ENCODE measurements around the gene LRWD1. TPM values are rescaled to one million over a fixed set of nuclear protein-coding genes. Genes with fewer than 3 reads are reported as not detected.

Gene LRWD1
- total RNA-seq (14.5 and 18.7 TPM in 2 replicates), polyA plus RNA-seq (7.4 and 12.1 TPM in 2 replicates), polyA minus RNA-seq (ENCODE audit: low replicate concordance) (12.9 and 18.0 TPM in 2 replicates)
- polyA plus RNA-seq (2012): 10.0 and 16.9 TPM in 2 replicates

DNA sequence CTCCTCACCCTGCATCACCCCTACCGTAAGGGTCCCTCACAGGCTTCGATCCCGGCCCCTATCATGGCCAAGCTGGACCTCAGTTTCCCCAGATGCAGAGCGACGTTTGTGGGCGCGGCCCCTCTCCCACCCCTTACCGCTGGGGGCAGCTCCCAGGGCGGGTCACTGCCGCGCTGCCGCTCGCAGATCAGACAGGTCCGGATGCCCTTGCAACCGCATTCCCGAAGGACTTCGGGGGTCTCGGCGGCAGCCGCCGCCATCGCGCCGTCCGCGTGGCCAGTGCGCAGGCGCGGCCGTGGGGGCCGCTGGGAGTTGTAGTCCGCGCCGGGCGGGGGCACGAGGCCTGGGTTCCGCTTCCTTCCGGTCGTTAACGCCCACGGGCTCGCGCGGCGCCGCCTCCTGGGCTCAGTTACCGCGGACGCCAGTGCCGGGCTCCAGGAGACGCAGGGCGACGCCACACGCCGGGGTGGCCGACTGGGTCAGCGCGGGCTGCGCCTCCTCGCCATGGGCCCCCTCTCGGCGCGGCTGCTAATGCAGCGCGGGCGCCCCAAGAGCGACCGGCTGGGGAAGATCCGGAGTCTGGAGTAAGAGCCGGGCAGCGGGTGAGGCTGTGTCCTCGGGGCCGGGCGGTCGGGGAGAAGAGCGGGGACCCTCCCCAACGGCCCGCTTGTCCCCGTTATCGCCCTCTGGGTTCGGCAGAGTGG is at the start of gene LRWD1, which contains the start of gene ALKBH4:
Gene LRWD1, plus strand, starts transcription at position 408 of the 704 bp plus-strand sequence. Its CDS starts 97 bp downstream, at position 505.
Gene ALKBH4, minus strand, starts transcription at position 287 of the 704 bp plus-strand sequence. Its CDS starts 27 bp downstream, at position 260.
- peak; percentile 84 to 87 for DNase-seq (ENCODE audit: low read depth in 2 of 2)
- peak within 1 kb of the TSS; percentile 100 for H3K4me2 ChIP-seq (ENCODE audit: extremely low read depth, insufficient read depth, low read length)
- peaks cover 9% of the 10 kb centered on the region for H3K4me1 ChIP-seq (ENCODE audit: control insufficient read depth, extremely low read depth, insufficient read depth, low read length)
- H3K9me3 ChIP-seq (ENCODE audit: control insufficient read depth, insufficient read depth, low read depth, low read length): no peaks in the 10 kb centered on the region
- peaks cover 2% of the 10 kb centered on the region for H3K36me3 ChIP-seq (ENCODE audit: control insufficient read depth, insufficient read depth, low read length)
- H4K20me1 ChIP-seq (ENCODE audit: control insufficient read depth, extremely low read depth, insufficient read depth, low read length): no peaks in the 10 kb centered on the region
- H3K27ac ChIP-seq (ENCODE audit: insufficient read depth, low read length): peak within 1 kb of the TSS; percentile 72
- peak within 1 kb of the TSS; percentile 74 to 98 (median 86) for H3K4me3 ChIP-seq (replicated peaks in 1 of 4; ENCODE audit: control extremely low read depth in 1 of 4, insufficient read depth in 1 of 4, low read depth in 3 of 4, low read length in 4 of 4)
- peak within 1 kb of the TSS; percentile 87 for H3K9ac ChIP-seq (ENCODE audit: insufficient read depth, low read length)
- no peaks in the 10 kb centered on the region for H3K27me3 ChIP-seq (ENCODE audit: control insufficient read depth, insufficient read depth, low read length)
- TF ChIP-seq, protein P1, sequence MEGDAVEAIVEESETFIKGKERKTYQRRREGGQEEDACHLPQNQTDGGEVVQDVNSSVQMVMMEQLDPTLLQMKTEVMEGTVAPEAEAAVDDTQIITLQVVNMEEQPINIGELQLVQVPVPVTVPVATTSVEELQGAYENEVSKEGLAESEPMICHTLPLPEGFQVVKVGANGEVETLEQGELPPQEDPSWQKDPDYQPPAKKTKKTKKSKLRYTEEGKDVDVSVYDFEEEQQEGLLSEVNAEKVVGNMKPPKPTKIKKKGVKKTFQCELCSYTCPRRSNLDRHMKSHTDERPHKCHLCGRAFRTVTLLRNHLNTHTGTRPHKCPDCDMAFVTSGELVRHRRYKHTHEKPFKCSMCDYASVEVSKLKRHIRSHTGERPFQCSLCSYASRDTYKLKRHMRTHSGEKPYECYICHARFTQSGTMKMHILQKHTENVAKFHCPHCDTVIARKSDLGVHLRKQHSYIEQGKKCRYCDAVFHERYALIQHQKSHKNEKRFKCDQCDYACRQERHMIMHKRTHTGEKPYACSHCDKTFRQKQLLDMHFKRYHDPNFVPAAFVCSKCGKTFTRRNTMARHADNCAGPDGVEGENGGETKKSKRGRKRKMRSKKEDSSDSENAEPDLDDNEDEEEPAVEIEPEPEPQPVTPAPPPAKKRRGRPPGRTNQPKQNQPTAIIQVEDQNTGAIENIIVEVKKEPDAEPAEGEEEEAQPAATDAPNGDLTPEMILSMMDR (conservative IDR thresholded peaks at IDR 0.05 in 1 of 2, IDR thresholded peaks at IDR 0.05 in 1 of 2; ENCODE audit: low read depth in 1 of 2, low read length in 2 of 2): peak in 1 of 2 donors; percentile 1
- no peak for TF ChIP-seq EZH2 (IDR thresholded peaks at IDR 0.05; ENCODE audit: low read length, missing control alignments)
- H2AFZ ChIP-seq (ENCODE audit: low read length): peak within 1 kb of the TSS; percentile 86
- peaks cover 17% of the 10 kb centered on the region for H3K79me2 ChIP-seq (ENCODE audit: control insufficient read depth, insufficient read depth, low read length)

- TF ChIP-seq, protein P1 (conservative IDR thresholded peaks at IDR 0.05 in 1 of 2, IDR thresholded peaks at IDR 0.05 in 1 of 2; ENCODE audit: low read depth in 1 of 2, low read length in 2 of 2): no peak
- no peak for TF ChIP-seq EZH2 (IDR thresholded peaks at IDR 0.05; ENCODE audit: low read length, missing control alignments)
- Histone ChIP-seq H2AFZ (ENCODE audit: low read length) (no peak overlapping the region), H3K4me2 (ENCODE audit: extremely low read depth, insufficient read depth, low read length) (no peak overlapping the region), H3K79me2 (ENCODE audit: control insufficient read depth, insufficient read depth, low read length) (no peaks in the 10 kb centered on the region), H4K20me1 (ENCODE audit: control insufficient read depth, extremely low read depth, insufficient read depth, low read length) (no peaks in the 10 kb centered on the region), H3K9me3 (ENCODE audit: control insufficient read depth, insufficient read depth, low read depth, low read length) (no peaks in the 10 kb centered on the region), H3K4me1 (ENCODE audit: control insufficient read depth, extremely low read depth, insufficient read depth, low read length) (no peaks in the 10 kb centered on the region), H3K36me3 (ENCODE audit: control insufficient read depth, insufficient read depth, low read length) (peaks cover 6% of the 10 kb centered on the region), H3K27ac (ENCODE audit: insufficient read depth, low read length) (no peak overlapping the region), H3K9ac (ENCODE audit: insufficient read depth, low read length) (no peak overlapping the region), H3K4me3 (replicated peaks in 1 of 4; ENCODE audit: control extremely low read depth in 1 of 4, insufficient read depth in 1 of 4, low read depth in 3 of 4, low read length in 4 of 4) (no peak overlapping the region), H3K27me3 (ENCODE audit: control insufficient read depth, insufficient read depth, low read length) (no peaks in the 10 kb centered on the region)
- no peak for DNase-seq (ENCODE audit: low read depth in 2 of 2)
These were observed 49.0 kb upstream of the LRWD1 start for GRCh38 chr7:102415685-102416225.

GRCh38 chr7:102416406-102416805 is 48.4 kb upstream of the LRWD1 start:
- Histone ChIP-seq H4K20me1 (ENCODE audit: control insufficient read depth, extremely low read depth, insufficient read depth, low read length) (no peaks in the 10 kb centered on the region), H3K36me3 (ENCODE audit: control insufficient read depth, insufficient read depth, low read length) (peaks cover 6% of the 10 kb centered on the region), H3K79me2 (ENCODE audit: control insufficient read depth, insufficient read depth, low read length) (no peaks in the 10 kb centered on the region)

More at GRCh38 chr7:102416406-102416805, 48.4 kb upstream of the LRWD1 start:
- Histone ChIP-seq H3K4me1 (ENCODE audit: control insufficient read depth, extremely low read depth, insufficient read depth, low read length) (no peaks in the 10 kb centered on the region), H3K9ac (ENCODE audit: insufficient read depth, low read length) (no peak overlapping the region), H2AFZ (ENCODE audit: low read length) (no peak overlapping the region), H3K27me3 (ENCODE audit: control insufficient read depth, insufficient read depth, low read length) (no peaks in the 10 kb centered on the region), H3K4me2 (ENCODE audit: extremely low read depth, insufficient read depth, low read length) (no peak overlapping the region), H3K27ac (ENCODE audit: insufficient read depth, low read length) (no peak overlapping the region), H3K4me3 (replicated peaks in 1 of 4; ENCODE audit: control extremely low read depth in 1 of 4, insufficient read depth in 1 of 4, low read depth in 3 of 4, low read length in 4 of 4) (no peak overlapping the region), H3K9me3 (ENCODE audit: control insufficient read depth, insufficient read depth, low read depth, low read length) (no peaks in the 10 kb centered on the region)
- no peak for DNase-seq (ENCODE audit: low read depth in 2 of 2)
- TF ChIP-seq EZH2 (IDR thresholded peaks at IDR 0.05; ENCODE audit: low read length, missing control alignments): no peak
- TF ChIP-seq, protein P1 (conservative IDR thresholded peaks at IDR 0.05 in 1 of 2, IDR thresholded peaks at IDR 0.05 in 1 of 2; ENCODE audit: low read depth in 1 of 2, low read length in 2 of 2): no peak
